ENCODE measurements around the gene TULP4.

DNA sequence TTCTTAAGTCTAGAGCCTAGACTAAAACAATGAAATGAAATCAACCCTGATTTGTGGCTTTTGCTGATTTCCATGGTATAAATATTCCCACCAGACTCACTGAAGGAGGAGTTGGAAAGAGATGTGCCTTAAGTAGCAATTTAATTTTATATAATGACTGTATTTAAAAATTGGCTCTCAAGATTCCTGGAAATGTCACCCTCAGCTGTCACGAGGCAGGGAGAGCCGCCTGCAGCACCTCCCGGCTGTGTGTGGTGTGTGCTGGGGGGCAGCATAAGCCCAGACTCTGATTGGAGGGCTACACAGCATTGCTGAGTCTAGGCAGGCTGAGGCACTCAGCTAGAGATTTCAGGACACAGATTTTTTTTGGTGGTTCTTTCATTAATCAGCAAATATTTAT lies 207.0 kb downstream of the TULP4 start:
- TF ChIP-seq, protein P1, sequence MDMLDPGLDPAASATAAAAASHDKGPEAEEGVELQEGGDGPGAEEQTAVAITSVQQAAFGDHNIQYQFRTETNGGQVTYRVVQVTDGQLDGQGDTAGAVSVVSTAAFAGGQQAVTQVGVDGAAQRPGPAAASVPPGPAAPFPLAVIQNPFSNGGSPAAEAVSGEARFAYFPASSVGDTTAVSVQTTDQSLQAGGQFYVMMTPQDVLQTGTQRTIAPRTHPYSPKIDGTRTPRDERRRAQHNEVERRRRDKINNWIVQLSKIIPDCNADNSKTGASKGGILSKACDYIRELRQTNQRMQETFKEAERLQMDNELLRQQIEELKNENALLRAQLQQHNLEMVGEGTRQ (CRISPR knock-in tag; IDR thresholded peaks at IDR 0.05), result no peak
- TF ChIP-seq NFYB (CRISPR knock-in tag; conservative IDR thresholded peaks at IDR 0.05; ENCODE audit: low read depth) (no peak), CTCF (IDR thresholded peaks at IDR 0.05) (no peak)
